Endothelial cell of umbilical vein (primary cell): ENCODE measurements around the gene KATNAL2.

Source experiments
- CTCF ChIP-seq, 2 donors: IDR thresholded peaks; 1 replicate in 1 of 2; 2 replicates in 1 of 2; pipeline ENCODE4 v1.5.1; 2011; ENCODE audit warnings: low read length in 2 of 2, mild to moderate bottlenecking in 2 of 2, moderate library complexity in 2 of 2, control low read depth in 1 of 2, inconsistent platforms in 1 of 2, low read depth in 1 of 2; ENCODE audit not compliant: insufficient read depth in 1 of 2; ENCODE audit errors: extremely low read depth in 1 of 2
- JUN ChIP-seq: IDR thresholded peaks from 2 replicates; pipeline ENCODE4 v1.6.1; 2011; ENCODE audit warnings: borderline replicate concordance, low read depth; ENCODE audit not compliant: insufficient read length, insufficient read depth
- POLR2A ChIP-seq: IDR thresholded peaks from 2 replicates; pipeline ENCODE4 v1.6.1; 2012; ENCODE audit warnings: low read depth, mild to moderate bottlenecking, control low read depth, low read length
- POLR2AphosphoS5 ChIP-seq: IDR thresholded peaks from 2 replicates; pipeline ENCODE4 v1.6.1; 2012; ENCODE audit warnings: low read depth, mild to moderate bottlenecking, control low read depth, low read length, moderate library complexity; ENCODE audit not compliant: insufficient read depth

GRCh38 chr18:46888965-46889364, 28.4 kb upstream of the KATNAL2 start:
- no peak for TF ChIP-seq POLR2A
- no peak for TF ChIP-seq CTCF (IDR thresholded peaks at IDR 0.05; ENCODE audit: extremely low read depth in 1 of 2, insufficient read depth in 1 of 2, low read depth in 1 of 2, low read length in 2 of 2)
- no peak for TF ChIP-seq POLR2AphosphoS5
- TF ChIP-seq JUN, result no peak
